CD4-positive, alpha-beta T cell treated with Interleukin-2 at 100 ng/mL for 4 hours (primary cell): ENCODE results near the gene MACROD2.
"Not testable (repeated sequence)": the region's sequence is repeated elsewhere in the genome, so short reads cannot be mapped to it uniquely, and the experiment has no call there.

Source experiments
- DNase-seq: peaks from one replicate; pipeline ENCODE4 v3.0.0-alpha.2; 2020; ENCODE audit warnings: low spot score

Gene MACROD2

GRCh38 chr20:14193443-14193842, 198.1 kb downstream of the MACROD2 start:
- no peak for DNase-seq

GRCh38 chr20:14193885-14194284, 198.6 kb downstream of the MACROD2 start:
- DNase-seq: no peak

GRCh38 chr20:14197097-14197496, 201.8 kb downstream of the MACROD2 start:
- no peak for DNase-seq

- DNase-seq: no peak
Observed at GRCh38 chr20:14198416-14198815, 203.1 kb downstream of the MACROD2 start.

GRCh38 chr20:14199111-14199510, 203.8 kb downstream of the MACROD2 start:
- DNase-seq: no peak

- DNase-seq: no peak
Observed at GRCh38 chr20:14203657-14204056, 208.3 kb downstream of the MACROD2 start.

- DNase-seq: no peak
Observed at GRCh38 chr20:14207591-14207990, 212.3 kb downstream of the MACROD2 start.

- no peak for DNase-seq
Observed at GRCh38 chr20:14208956-14209355, 213.6 kb downstream of the MACROD2 start.

- no peak for DNase-seq
Observed at GRCh38 chr20:14210146-14210545, 214.8 kb downstream of the MACROD2 start.

- no peak for DNase-seq
Observed at GRCh38 chr20:14214046-14214445, 218.7 kb downstream of the MACROD2 start.

- DNase-seq: not testable (repeated sequence)
Observed at GRCh38 chr20:14215880-14216279, 220.6 kb downstream of the MACROD2 start.

GRCh38 chr20:14219801-14220461, 224.6 kb downstream of the MACROD2 start:
- no peak for DNase-seq

- no peak for DNase-seq
Observed at GRCh38 chr20:14220986-14221385, 225.7 kb downstream of the MACROD2 start.

GRCh38 chr20:14223806-14224205, 228.5 kb downstream of the MACROD2 start:
- DNase-seq: no peak

- not testable (repeated sequence) for DNase-seq
Observed at GRCh38 chr20:14226051-14227049, 231.0 kb downstream of the MACROD2 start.

- no peak for DNase-seq
Observed at GRCh38 chr20:14232650-14233049, 237.3 kb downstream of the MACROD2 start.

GRCh38 chr20:14234666-14235295, 239.5 kb downstream of the MACROD2 start:
- DNase-seq: no peak

GRCh38 chr20:14235355-14235754, 240.0 kb downstream of the MACROD2 start:
- DNase-seq: no peak

GRCh38 chr20:14245368-14245970, 250.2 kb downstream of the MACROD2 start:
- no peak for DNase-seq

- no peak for DNase-seq
Observed at GRCh38 chr20:14259689-14260088, 264.4 kb downstream of the MACROD2 start.

- no peak for DNase-seq
Observed at GRCh38 chr20:14260367-14260766, 265.1 kb downstream of the MACROD2 start.

GRCh38 chr20:14264869-14265268, 269.6 kb downstream of the MACROD2 start:
- DNase-seq: no peak
